ENCODE data around the gene ACBD3.

DNA sequence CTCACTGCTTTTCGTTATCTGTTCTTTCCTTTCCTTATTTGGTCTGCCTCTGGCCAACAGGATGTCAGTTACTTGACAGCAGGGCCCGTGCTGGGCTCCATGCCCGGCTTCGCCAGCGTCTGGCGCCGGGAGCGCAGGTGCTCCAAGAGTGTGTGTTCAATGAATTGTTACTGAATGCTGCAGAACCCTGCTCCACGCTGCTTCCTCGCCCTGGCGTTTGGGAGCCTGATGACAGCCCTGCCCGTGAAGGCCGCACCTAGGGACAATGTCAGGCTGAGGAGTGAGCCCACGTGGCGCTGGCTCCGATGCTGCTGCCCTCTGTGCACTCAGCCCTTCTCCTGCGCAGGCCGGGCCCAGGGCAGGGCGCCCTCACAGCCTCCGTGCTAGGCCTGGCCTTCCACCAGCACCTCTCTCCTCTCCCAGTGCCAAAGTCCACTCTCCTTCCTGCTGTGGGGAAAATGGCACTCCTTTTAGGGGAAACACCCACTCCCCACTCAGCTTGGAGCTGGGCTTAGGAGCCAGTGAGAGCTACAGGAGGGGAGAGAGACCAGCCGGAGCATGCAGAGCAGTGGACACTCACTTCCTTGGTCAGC, 51.4 kb downstream of the ACBD3 start:
- TF ChIP-seq POLR2A (IDR thresholded peaks at IDR 0.05) (no peak), CTCF (IDR thresholded peaks at IDR 0.05) (peak in 1 of 6 experiments; percentile 50)

All from upper lobe of left lung (tissue), 4 donors.